Measurements from ENCODE around the gene OSBPL8. TPM values are rescaled to one million over a fixed set of nuclear protein-coding genes. Genes with fewer than 3 reads are reported as not detected.

Gene OSBPL8
- total RNA-seq, 1 donor: 162 TPM

GRCh38 chr12:76446090-76446489, 113.5 kb downstream of the OSBPL8 start:
- peaks cover 14% of the 10 kb centered on the region for H3K4me1 ChIP-seq (ENCODE audit: insufficient read depth, low read length)
- no peaks in the 10 kb centered on the region for H3K27me3 ChIP-seq (ENCODE audit: insufficient read depth, low read length)
- no peaks in the 10 kb centered on the region for H3K9me3 ChIP-seq (ENCODE audit: low read depth, low read length)
- H3K4me3 ChIP-seq (ENCODE audit: low read length): no peak overlapping the region

GRCh38 chr12:76445462-76445861, 114.1 kb downstream of the OSBPL8 start:
- H3K27me3 ChIP-seq (ENCODE audit: insufficient read depth, low read length): no peaks in the 10 kb centered on the region
- H3K4me3 ChIP-seq (ENCODE audit: low read length): no peak overlapping the region
- peaks cover 10% of the 10 kb centered on the region for H3K4me1 ChIP-seq (ENCODE audit: insufficient read depth, low read length)
- H3K9me3 ChIP-seq (ENCODE audit: low read depth, low read length): no peaks in the 10 kb centered on the region

- Histone ChIP-seq H3K27me3 (ENCODE audit: insufficient read depth, low read length) (no peaks in the 10 kb centered on the region), H3K4me1 (ENCODE audit: insufficient read depth, low read length) (peaks cover 6% of the 10 kb centered on the region), H3K9me3 (ENCODE audit: low read depth, low read length) (no peaks in the 10 kb centered on the region), H3K4me3 (ENCODE audit: low read length) (no peak overlapping the region)
These were observed 115.1 kb downstream of the OSBPL8 start for GRCh38 chr12:76444408-76444984.

- Histone ChIP-seq H3K4me1 (ENCODE audit: insufficient read depth, low read length) (peaks cover 3% of the 10 kb centered on the region), H3K4me3 (ENCODE audit: low read length) (no peak overlapping the region), H3K9me3 (ENCODE audit: low read depth, low read length) (no peaks in the 10 kb centered on the region), H3K27me3 (ENCODE audit: insufficient read depth, low read length) (no peaks in the 10 kb centered on the region)
These were observed 118.6 kb downstream of the OSBPL8 start for GRCh38 chr12:76441016-76441415.

- Histone ChIP-seq H3K4me1 (ENCODE audit: insufficient read depth, low read length) (no peaks in the 10 kb centered on the region), H3K9me3 (ENCODE audit: low read depth, low read length) (peaks cover 30% of the 10 kb centered on the region), H3K27me3 (ENCODE audit: insufficient read depth, low read length) (no peaks in the 10 kb centered on the region), H3K4me3 (ENCODE audit: low read length) (no peak overlapping the region)
These were observed 126.8 kb downstream of the OSBPL8 start for GRCh38 chr12:76432733-76433132.

- Histone ChIP-seq H3K27me3 (ENCODE audit: insufficient read depth, low read length) (no peaks in the 10 kb centered on the region), H3K4me3 (ENCODE audit: low read length) (no peak overlapping the region), H3K9me3 (ENCODE audit: low read depth, low read length) (peaks cover 41% of the 10 kb centered on the region), H3K4me1 (ENCODE audit: insufficient read depth, low read length) (no peaks in the 10 kb centered on the region)
These were observed 131.5 kb downstream of the OSBPL8 start for GRCh38 chr12:76428117-76428516.

GRCh38 chr12:76426160-76426559, 133.4 kb downstream of the OSBPL8 start:
- peaks cover 24% of the 10 kb centered on the region for H3K9me3 ChIP-seq (ENCODE audit: low read depth, low read length)

GRCh38 chr12:76424941-76425340, 134.6 kb downstream of the OSBPL8 start:
- no peaks in the 10 kb centered on the region for H3K27me3 ChIP-seq (ENCODE audit: insufficient read depth, low read length)
- peaks cover 24% of the 10 kb centered on the region for H3K9me3 ChIP-seq (ENCODE audit: low read depth, low read length)
- no peaks in the 10 kb centered on the region for H3K4me1 ChIP-seq (ENCODE audit: insufficient read depth, low read length)
- H3K4me3 ChIP-seq (ENCODE audit: low read length): no peak overlapping the region

More at GRCh38 chr12:76426160-76426559, 133.4 kb downstream of the OSBPL8 start:
- Histone ChIP-seq H3K27me3 (ENCODE audit: insufficient read depth, low read length) (no peaks in the 10 kb centered on the region), H3K4me1 (ENCODE audit: insufficient read depth, low read length) (no peaks in the 10 kb centered on the region), H3K4me3 (ENCODE audit: low read length) (no peak overlapping the region)

- no peaks in the 10 kb centered on the region for H3K27me3 ChIP-seq (ENCODE audit: insufficient read depth, low read length)
- no peaks in the 10 kb centered on the region for H3K4me1 ChIP-seq (ENCODE audit: insufficient read depth, low read length)
- H3K9me3 ChIP-seq (ENCODE audit: low read depth, low read length): peaks cover 24% of the 10 kb centered on the region
- H3K4me3 ChIP-seq (ENCODE audit: low read length): no peak overlapping the region
These were observed 136.8 kb downstream of the OSBPL8 start for GRCh38 chr12:76422543-76423438.

- H3K4me3 ChIP-seq (ENCODE audit: low read length): no peak overlapping the region
- H3K4me1 ChIP-seq (ENCODE audit: insufficient read depth, low read length): no peaks in the 10 kb centered on the region
- H3K9me3 ChIP-seq (ENCODE audit: low read depth, low read length): peaks cover 24% of the 10 kb centered on the region
- H3K27me3 ChIP-seq (ENCODE audit: insufficient read depth, low read length): no peaks in the 10 kb centered on the region
These were observed 137.4 kb downstream of the OSBPL8 start for GRCh38 chr12:76422154-76422542.

GRCh38 chr12:76421046-76421445, 138.5 kb downstream of the OSBPL8 start:
- H3K4me3 ChIP-seq (ENCODE audit: low read length): no peak overlapping the region
- no peaks in the 10 kb centered on the region for H3K27me3 ChIP-seq (ENCODE audit: insufficient read depth, low read length)
- H3K9me3 ChIP-seq (ENCODE audit: low read depth, low read length): peaks cover 18% of the 10 kb centered on the region
- no peaks in the 10 kb centered on the region for H3K4me1 ChIP-seq (ENCODE audit: insufficient read depth, low read length)

GRCh38 chr12:76420222-76420621, 139.3 kb downstream of the OSBPL8 start:
- Histone ChIP-seq H3K4me3 (ENCODE audit: low read length) (no peak overlapping the region), H3K9me3 (ENCODE audit: low read depth, low read length) (peaks cover 10% of the 10 kb centered on the region), H3K27me3 (ENCODE audit: insufficient read depth, low read length) (no peaks in the 10 kb centered on the region), H3K4me1 (ENCODE audit: insufficient read depth, low read length) (no peaks in the 10 kb centered on the region)

GRCh38 chr12:76417116-76417515, 142.5 kb downstream of the OSBPL8 start:
- Histone ChIP-seq H3K4me3 (ENCODE audit: low read length) (no peak overlapping the region), H3K9me3 (ENCODE audit: low read depth, low read length) (no peaks in the 10 kb centered on the region), H3K4me1 (ENCODE audit: insufficient read depth, low read length) (no peaks in the 10 kb centered on the region), H3K27me3 (ENCODE audit: insufficient read depth, low read length) (no peaks in the 10 kb centered on the region)

GRCh38 chr12:76413121-76413520, 146.4 kb downstream of the OSBPL8 start:
- no peaks in the 10 kb centered on the region for H3K9me3 ChIP-seq (ENCODE audit: low read depth, low read length)
- H3K4me1 ChIP-seq (ENCODE audit: insufficient read depth, low read length): no peaks in the 10 kb centered on the region
- no peaks in the 10 kb centered on the region for H3K27me3 ChIP-seq (ENCODE audit: insufficient read depth, low read length)
- H3K4me3 ChIP-seq (ENCODE audit: low read length): no peak overlapping the region

- Histone ChIP-seq H3K9me3 (ENCODE audit: low read depth, low read length) (no peaks in the 10 kb centered on the region), H3K27me3 (ENCODE audit: insufficient read depth, low read length) (no peaks in the 10 kb centered on the region), H3K4me1 (ENCODE audit: insufficient read depth, low read length) (no peaks in the 10 kb centered on the region), H3K4me3 (ENCODE audit: low read length) (no peak overlapping the region)
These were observed 148.8 kb downstream of the OSBPL8 start for GRCh38 chr12:76410781-76411180.

- no peaks in the 10 kb centered on the region for H3K4me1 ChIP-seq (ENCODE audit: insufficient read depth, low read length)
- H3K4me3 ChIP-seq (ENCODE audit: low read length): no peak overlapping the region
- H3K27me3 ChIP-seq (ENCODE audit: insufficient read depth, low read length): no peaks in the 10 kb centered on the region
- H3K9me3 ChIP-seq (ENCODE audit: low read depth, low read length): no peaks in the 10 kb centered on the region
These were observed 149.2 kb downstream of the OSBPL8 start for GRCh38 chr12:76410371-76410770.
